GM12864 (cell line): Measurements from ENCODE around the gene KCNMA1.

Source experiments
- DNase-seq: peaks from one replicate; pipeline ENCODE4 v3.0.0-alpha.2; 2011; ENCODE audit warnings: low read depth
- H3K4me3 ChIP-seq: 2 replicates; pipeline ENCODE4 v1.5.1; 2011; ENCODE audit warnings: mild to moderate bottlenecking, low read depth, low read length, control low read depth
- CTCF ChIP-seq: IDR thresholded peaks from 2 replicates; pipeline ENCODE4 v1.5.1; 2011; ENCODE audit warnings: low read depth, mild to moderate bottlenecking, moderate library complexity, low read length, control low read depth, inconsistent platforms; ENCODE audit errors: missing control alignments

KCNMA1 gene

GRCh38 chr10:76916536-76916935 lies 721.1 kb downstream of the KCNMA1 start:
- no peak for TF ChIP-seq CTCF
- DNase-seq, result no peak
- H3K4me3 ChIP-seq, result no peak overlapping the region

- no peak for DNase-seq
- no peak for TF ChIP-seq CTCF
- H3K4me3 ChIP-seq, result no peak overlapping the region
Measured at GRCh38 chr10:76915316-76915715, 722.3 kb downstream of the KCNMA1 start.

- no peak for TF ChIP-seq CTCF
- no peak for DNase-seq
- no peak overlapping the region for H3K4me3 ChIP-seq
Measured at GRCh38 chr10:76911184-76911583, 726.4 kb downstream of the KCNMA1 start.

GRCh38 chr10:76910184-76910962 lies 727.2 kb downstream of the KCNMA1 start:
- no peak overlapping the region for H3K4me3 ChIP-seq
- DNase-seq, result no peak
- no peak for TF ChIP-seq CTCF

- no peak for TF ChIP-seq CTCF
- H3K4me3 ChIP-seq, result no peak overlapping the region
- no peak for DNase-seq
Measured at GRCh38 chr10:76906256-76906655, 731.4 kb downstream of the KCNMA1 start.

GRCh38 chr10:76905251-76905650 lies 732.4 kb downstream of the KCNMA1 start:
- DNase-seq, result no peak
- TF ChIP-seq CTCF, result no peak
- no peak overlapping the region for H3K4me3 ChIP-seq

GRCh38 chr10:76903387-76903945 lies 734.1 kb downstream of the KCNMA1 start:
- no peak overlapping the region for H3K4me3 ChIP-seq
- no peak for DNase-seq
- TF ChIP-seq CTCF, result no peak
